HEK293T (cell line): ENCODE data around the gene NT5DC1.

Source experiments
- CTCF ChIA-PET: fragments of 350-600 bp; formaldehyde crosslinking; extraction: SDS; loops from one replicate; lab custom pipeline; 2021; ENCODE audit warnings: antibody characterized with exemption, inconsistent platforms; lab: Yijun Ruan, JAX
- POLR2A ChIA-PET: fragments of 350-600 bp; formaldehyde crosslinking; extraction: SDS; loops from one replicate; lab custom pipeline; 2020; ENCODE audit warnings: antibody characterized with exemption, inconsistent platforms; lab: Yijun Ruan, JAX
- DNase-seq: peaks from one replicate; pipeline ENCODE4 v3.0.0; 2012; ENCODE audit warnings: mixed read lengths; ENCODE audit errors: extremely low spot score
- ARNT ChIP-seq: fragments of 450-650 bp; IDR thresholded peaks from 2 replicates; pipeline ENCODE4 v1.6.1; 2017; ENCODE audit warnings: mild to moderate bottlenecking
- BHLHE40 ChIP-seq: fragments of 450-650 bp; IDR thresholded peaks from 2 replicates; pipeline ENCODE4 v1.6.1; 2016; ENCODE audit warnings: mild to moderate bottlenecking, moderate library complexity, borderline replicate concordance
- CTBP1 ChIP-seq: fragments of 450-650 bp; IDR thresholded peaks from 2 replicates; pipeline ENCODE4 v1.6.1; 2016; ENCODE audit warnings: borderline replicate concordance
- ELF4 ChIP-seq: fragments of 450-650 bp; IDR thresholded peaks from 2 replicates; pipeline ENCODE4 v1.6.1; 2017; ENCODE audit warnings: antibody characterized with exemption
- FOXA1 ChIP-seq: fragments of 450-650 bp; IDR thresholded peaks from 2 replicates; pipeline ENCODE4 v1.6.1; 2016; ENCODE audit warnings: mild to moderate bottlenecking
- FOXK2 ChIP-seq: fragments of 450-650 bp; IDR thresholded peaks from 2 replicates; pipeline ENCODE4 v1.6.1; 2016; ENCODE audit warnings: mild to moderate bottlenecking
- FOXM1 ChIP-seq: fragments of 450-650 bp; IDR thresholded peaks from 2 replicates; pipeline ENCODE4 v1.6.1; 2017; ENCODE audit warnings: mild to moderate bottlenecking, borderline replicate concordance
- HDGF ChIP-seq: fragments of 450-650 bp; IDR thresholded peaks from 2 replicates; pipeline ENCODE4 v1.6.1; 2017; ENCODE audit warnings: antibody characterized with exemption, borderline replicate concordance
- L3MBTL2 ChIP-seq: fragments of 450-650 bp; conservative IDR thresholded peaks from 2 replicates; pipeline ENCODE4 v1.6.1; 2016; ENCODE audit warnings: mild to moderate bottlenecking
- LEF1 ChIP-seq: fragments of 450-650 bp; IDR thresholded peaks from 2 replicates; pipeline ENCODE4 v1.6.1; 2017; ENCODE audit warnings: mild to moderate bottlenecking, borderline replicate concordance
- NFRKB ChIP-seq: fragments of 450-650 bp; IDR thresholded peaks from 2 replicates; pipeline ENCODE4 v1.6.1; 2016; ENCODE audit warnings: mild to moderate bottlenecking, moderate library complexity
- PKNOX1 ChIP-seq: fragments of 450-650 bp; IDR thresholded peaks from 2 replicates; pipeline ENCODE4 v1.6.1; 2016
- SP1 ChIP-seq: fragments of 450-650 bp; IDR thresholded peaks from 2 replicates; pipeline ENCODE4 v1.6.1; 2017
- SUZ12 ChIP-seq: fragments of 450-650 bp; IDR thresholded peaks from 2 replicates; pipeline ENCODE4 v1.6.1; 2016; ENCODE audit warnings: mild to moderate bottlenecking
- TARDBP ChIP-seq: fragments of 450-650 bp; IDR thresholded peaks from 2 replicates; pipeline ENCODE4 v1.6.1; 2016
- ZNF384 ChIP-seq: fragments of 450-650 bp; IDR thresholded peaks from 2 replicates; pipeline ENCODE4 v1.6.1; 2016

The NT5DC1 gene

GRCh38 chr6:116101790-116102189 lies 1.1 kb downstream of the NT5DC1 start:
- DNase-seq: no peak
- ChIA-PET POLR2A (interaction anchor here (0.8 to 2.2 kb wide), 6 partner anchors 9 to 469 kb away, joined by 3 to 24 read pairs (median 8); no protein-coding TSS in a partner anchor), CTCF (interaction anchor here (1.0 to 3.2 kb wide), 2 partner anchors 11 to 78 kb away, joined by 3 to 26 read pairs; no protein-coding TSS in a partner anchor)
- TF ChIP-seq ARNT (no peak), SUZ12 (no peak), CTBP1 (no peak), PKNOX1 (no peak), BHLHE40 (no peak), HDGF (no peak), L3MBTL2 (no peak), NFRKB (no peak), TARDBP (no peak), LEF1 (no peak), ELF4 (no peak), FOXK2 (no peak)

- no peak for DNase-seq
- POLR2A ChIA-PET: interaction anchor here (0.6 kb wide), 1 partner anchor 137 kb away, joined by 3 read pairs; no protein-coding TSS in a partner anchor
- no peak for TF ChIP-seq FOXK2
- CTCF ChIA-PET: interaction anchor here (3.2 kb wide), 1 partner anchor 10 kb away, joined by 26 read pairs; no protein-coding TSS in a partner anchor
These were observed 2.2 kb downstream of the NT5DC1 start for GRCh38 chr6:116102873-116103272.

GRCh38 chr6:116104636-116105035 lies 4.0 kb downstream of the NT5DC1 start:
- POLR2A ChIA-PET: no interaction called here
- DNase-seq: no peak
- TF ChIP-seq NFRKB: no peak
- no peak for TF ChIP-seq FOXM1
- CTCF ChIA-PET: interaction anchor here (0.8 kb wide), 1 partner anchor 94 kb away, joined by 3 read pairs; no protein-coding TSS in a partner anchor

- TF ChIP-seq PKNOX1: no peak
- TF ChIP-seq SUZ12: no peak
- TF ChIP-seq L3MBTL2: no peak
- TF ChIP-seq LEF1: no peak
- TF ChIP-seq SP1: no peak
- TF ChIP-seq ELF4: no peak
- TF ChIP-seq FOXK2: no peak
- TF ChIP-seq TARDBP: no peak
- TF ChIP-seq ZNF384: no peak
- TF ChIP-seq NFRKB: no peak
- TF ChIP-seq FOXA1: no peak
- no peak for DNase-seq
- ChIA-PET CTCF (no interaction called here), POLR2A (no interaction called here)
These were observed 4.6 kb downstream of the NT5DC1 start for GRCh38 chr6:116105247-116105646.

GRCh38 chr6:116106146-116106545 lies 5.5 kb downstream of the NT5DC1 start:
- CTCF ChIA-PET: interaction anchor here (0.8 to 1.1 kb wide), 2 partner anchors 9 to 95 kb away, joined by 3 to 4 read pairs; no protein-coding TSS in a partner anchor
- no peak for DNase-seq
- no peak for TF ChIP-seq LEF1
- TF ChIP-seq FOXM1: no peak
- no peak for TF ChIP-seq TARDBP
- TF ChIP-seq HDGF: no peak
- no peak for TF ChIP-seq FOXA1
- no peak for TF ChIP-seq NFRKB
- TF ChIP-seq SP1: no peak
- POLR2A ChIA-PET: no interaction called here

- ChIA-PET CTCF (interaction anchor here (0.5 kb wide), 1 partner anchor 31 kb away, joined by 3 read pairs; no protein-coding TSS in a partner anchor), POLR2A (interaction anchor here (4.2 kb wide), 1 partner anchor 8 kb away, joined by 24 read pairs; the partner anchor contains the start of gene NT5DC1)
- no peak for DNase-seq
- TF ChIP-seq PKNOX1: no peak
- no peak for TF ChIP-seq SP1
- TF ChIP-seq CTBP1: no peak
- no peak for TF ChIP-seq FOXM1
- no peak for TF ChIP-seq L3MBTL2
- TF ChIP-seq NFRKB: no peak
- TF ChIP-seq SUZ12: no peak
- TF ChIP-seq ARNT: no peak
- TF ChIP-seq BHLHE40: no peak
- no peak for TF ChIP-seq LEF1
- no peak for TF ChIP-seq HDGF
- no peak for TF ChIP-seq FOXK2
These were observed 8.2 kb downstream of the NT5DC1 start for GRCh38 chr6:116108836-116109235.
